ENCODE results near the gene COL4A4. TPM values are rescaled to one million over a fixed set of nuclear protein-coding genes. Genes with fewer than 3 reads are reported as not detected.

COL4A4 gene
- total RNA-seq, 2 experiments from 2014 or later = not detected

GRCh38 chr2:227201771-227202170 lies 37.8 kb upstream of the COL4A4 start:
- POLR2A ChIA-PET = no interaction called here
- H3K4me3 Mint-ChIP-seq = no peak overlapping the region
- H3K27me3 Mint-ChIP-seq = peaks cover 9% of the 10 kb centered on the region
- H3K9me3 Mint-ChIP-seq = no peaks in the 10 kb centered on the region
- TF ChIP-seq CTCF (IDR thresholded peaks at IDR 0.05) = no peak
- DNase-seq = no peak
- ATAC-seq = no peak
- no peaks in the 10 kb centered on the region for H3K4me1 Mint-ChIP-seq (ENCODE audit: low read depth)
- no peaks in the 10 kb centered on the region for H3K36me3 Mint-ChIP-seq (ENCODE audit: low read depth)
- H3K27ac Mint-ChIP-seq = no peak overlapping the region
- CTCF ChIA-PET = no interaction called here
- intact Hi-C loops (cut with micrococcal nuclease) = no loop called here

GRCh38 chr2:227198866-227199265 lies 34.9 kb upstream of the COL4A4 start:
- Mint-ChIP-seq H3K36me3 (ENCODE audit: low read depth) (no peaks in the 10 kb centered on the region), H3K4me3 (no peak overlapping the region), H3K4me1 (ENCODE audit: low read depth) (no peaks in the 10 kb centered on the region), H3K27ac (no peak overlapping the region), H3K9me3 (no peaks in the 10 kb centered on the region), H3K27me3 (peaks cover 3% of the 10 kb centered on the region)
- intact Hi-C loops (cut with micrococcal nuclease) = no loop called here
- ChIA-PET CTCF (no interaction called here), POLR2A (no interaction called here)
- DNase-seq = no peak
- no peak for TF ChIP-seq CTCF (IDR thresholded peaks at IDR 0.05)
- ATAC-seq = no peak

GRCh38 chr2:227194219-227194618 lies 30.2 kb upstream of the COL4A4 start:
- Mint-ChIP-seq H3K4me3 (no peak overlapping the region), H3K27ac (no peak overlapping the region), H3K4me1 (ENCODE audit: low read depth) (no peaks in the 10 kb centered on the region), H3K36me3 (ENCODE audit: low read depth) (no peaks in the 10 kb centered on the region), H3K27me3 (peaks cover 9% of the 10 kb centered on the region), H3K9me3 (no peaks in the 10 kb centered on the region)
- intact Hi-C loops (cut with micrococcal nuclease) = no loop called here
- ChIA-PET CTCF (no interaction called here), POLR2A (interaction anchor here (0.6 kb wide), 1 partner anchor 200 kb away, joined by 3 read pairs; no protein-coding TSS in a partner anchor)
- DNase-seq = no peak
- no peak for TF ChIP-seq CTCF (IDR thresholded peaks at IDR 0.05)
- no peak for ATAC-seq

GRCh38 chr2:227192491-227192890 lies 28.5 kb upstream of the COL4A4 start:
- no peaks in the 10 kb centered on the region for H3K4me1 Mint-ChIP-seq (ENCODE audit: low read depth)
- ATAC-seq = no peak
- peaks cover 12% of the 10 kb centered on the region for H3K27me3 Mint-ChIP-seq
- ChIA-PET CTCF (no interaction called here), POLR2A (no interaction called here)
- H3K4me3 Mint-ChIP-seq = no peak overlapping the region
- H3K36me3 Mint-ChIP-seq (ENCODE audit: low read depth) = no peaks in the 10 kb centered on the region
- no peak for DNase-seq
- H3K9me3 Mint-ChIP-seq = no peaks in the 10 kb centered on the region
- no peak for TF ChIP-seq CTCF (IDR thresholded peaks at IDR 0.05)
- H3K27ac Mint-ChIP-seq = no peak overlapping the region
- intact Hi-C loops (cut with micrococcal nuclease) = no loop called here

GRCh38 chr2:227191367-227191766 lies 27.4 kb upstream of the COL4A4 start:
- ATAC-seq (no peak), DNase-seq (no peak)
- Mint-ChIP-seq H3K27ac (no peak overlapping the region), H3K4me3 (no peak overlapping the region), H3K36me3 (ENCODE audit: low read depth) (no peaks in the 10 kb centered on the region), H3K27me3 (peaks cover 16% of the 10 kb centered on the region), H3K4me1 (ENCODE audit: low read depth) (no peaks in the 10 kb centered on the region), H3K9me3 (no peaks in the 10 kb centered on the region)
- POLR2A ChIA-PET = no interaction called here
- intact Hi-C loops (cut with micrococcal nuclease) = no loop called here
- TF ChIP-seq CTCF (IDR thresholded peaks at IDR 0.05) = no peak
- CTCF ChIA-PET = interaction anchor here (1.7 kb wide), 1 partner anchor 47 kb away, joined by 3 read pairs; no protein-coding TSS in a partner anchor

All from activated CD8-positive, alpha-beta T cell treated with anti-CD3 and anti-CD28 coated beads for 36 hours (primary cell).